SK-N-MC (cell line): ENCODE measurements around the gene KRT75.

Source experiments
- EZH2 ChIP-seq: fragments of 200-600 bp; sonication (generic); IDR thresholded peaks from one replicate; pipeline ENCODE4 v1.6.1; 2017; ENCODE audit warnings: antibody characterized with exemption
- POLR2AphosphoS5 ChIP-seq: IDR thresholded peaks from 2 replicates; pipeline ENCODE4 v1.6.1; 2012; ENCODE audit warnings: mild to moderate bottlenecking, low read depth, low read length, borderline replicate concordance

GRCh38 chr12:52399756-52400155 lies 34.4 kb downstream of the KRT75 start:
- no peak for TF ChIP-seq POLR2AphosphoS5
- TF ChIP-seq EZH2: no peak
